Prostate gland (tissue), 2 donors: ENCODE results near the gene CYB5A.

Experiments
- POLR2AphosphoS5 ChIP-seq: sonication (generic); formaldehyde crosslinking; IDR thresholded peaks from one replicate; pipeline ENCODE4 v1.6.1; 2017; ENCODE audit warnings: antibody characterized with exemption
- TF ChIP-seq, protein P1 (sequence below), 4 experiments: fragments of 200-600 bp in 2 of 4; fragments of 450-650 bp in 2 of 4; sonication (generic) in 2 of 4; IDR thresholded peaks; 1 replicate in 3 of 4; 2 replicates in 1 of 4; pipeline ENCODE4 v1.5.1; 2016 to 2019; ENCODE audit warnings: antibody characterized with exemption in 4 of 4, mild to moderate bottlenecking in 2 of 4, moderate library complexity in 2 of 4

GRCh38 chr18:74288041-74288440 is 3.7 kb downstream of the CYB5A start:
- TF ChIP-seq, protein P1, sequence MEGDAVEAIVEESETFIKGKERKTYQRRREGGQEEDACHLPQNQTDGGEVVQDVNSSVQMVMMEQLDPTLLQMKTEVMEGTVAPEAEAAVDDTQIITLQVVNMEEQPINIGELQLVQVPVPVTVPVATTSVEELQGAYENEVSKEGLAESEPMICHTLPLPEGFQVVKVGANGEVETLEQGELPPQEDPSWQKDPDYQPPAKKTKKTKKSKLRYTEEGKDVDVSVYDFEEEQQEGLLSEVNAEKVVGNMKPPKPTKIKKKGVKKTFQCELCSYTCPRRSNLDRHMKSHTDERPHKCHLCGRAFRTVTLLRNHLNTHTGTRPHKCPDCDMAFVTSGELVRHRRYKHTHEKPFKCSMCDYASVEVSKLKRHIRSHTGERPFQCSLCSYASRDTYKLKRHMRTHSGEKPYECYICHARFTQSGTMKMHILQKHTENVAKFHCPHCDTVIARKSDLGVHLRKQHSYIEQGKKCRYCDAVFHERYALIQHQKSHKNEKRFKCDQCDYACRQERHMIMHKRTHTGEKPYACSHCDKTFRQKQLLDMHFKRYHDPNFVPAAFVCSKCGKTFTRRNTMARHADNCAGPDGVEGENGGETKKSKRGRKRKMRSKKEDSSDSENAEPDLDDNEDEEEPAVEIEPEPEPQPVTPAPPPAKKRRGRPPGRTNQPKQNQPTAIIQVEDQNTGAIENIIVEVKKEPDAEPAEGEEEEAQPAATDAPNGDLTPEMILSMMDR (IDR thresholded peaks at IDR 0.05) = no peak
- TF ChIP-seq POLR2AphosphoS5 = no peak
